Loucy (cell line): ENCODE results near the gene RMRP.

Experiments
- H2AFZ ChIP-seq: fragments of 200-600 bp; sonication (generic); 2 replicates; pipeline ENCODE4 v1.6.0; 2016; ENCODE audit warnings: antibody characterized with exemption, mild to moderate bottlenecking, low read length, moderate library complexity
- H3F3A ChIP-seq: fragments of 200-600 bp; 2 replicates; pipeline ENCODE4 v1.6.0; 2016; ENCODE audit warnings: antibody characterized with exemption, low read depth, mild to moderate bottlenecking
- H3K27me3 ChIP-seq: fragments of 200-600 bp; sonication (generic); 2 replicates; pipeline ENCODE4 v1.6.1; 2014; ENCODE audit warnings: low read length, mild to moderate bottlenecking; ENCODE audit not compliant: insufficient read depth, poor library complexity, severe bottlenecking
- H3K36me3 ChIP-seq: fragments of 200-600 bp; sonication (generic); 2 replicates; pipeline ENCODE4 v1.6.1; 2016; ENCODE audit warnings: low read length; ENCODE audit not compliant: insufficient read depth
- H3K4me1 ChIP-seq: fragments of 200-600 bp; sonication (generic); 2 replicates; pipeline ENCODE4 v1.5.1; 2014; ENCODE audit warnings: low read length, mild to moderate bottlenecking; ENCODE audit not compliant: insufficient read depth, poor library complexity, severe bottlenecking
- H3K4me2 ChIP-seq: fragments of 200-600 bp; sonication (generic); 2 replicates; pipeline ENCODE4 v1.6.0; 2014; ENCODE audit warnings: antibody characterized with exemption, low read length, low read depth, mild to moderate bottlenecking; ENCODE audit not compliant: poor library complexity, severe bottlenecking
- H3K4me3 ChIP-seq: fragments of 200-600 bp; sonication (generic); 2 replicates; pipeline ENCODE4 v1.5.1; 2014; ENCODE audit warnings: low read length, mild to moderate bottlenecking, mixed read lengths; ENCODE audit not compliant: poor library complexity, severe bottlenecking
- H3K79me2 ChIP-seq: fragments of 200-600 bp; sonication (generic); 2 replicates; pipeline ENCODE4 v1.6.1; 2014; ENCODE audit warnings: low read length; ENCODE audit not compliant: insufficient read depth
- H3K9ac ChIP-seq: fragments of 200-600 bp; sonication (generic); 2 replicates; pipeline ENCODE4 v1.6.0; 2014; ENCODE audit warnings: mild to moderate bottlenecking, low read depth, low read length, moderate library complexity; ENCODE audit not compliant: poor library complexity, severe bottlenecking
- H3K9me2 ChIP-seq: fragments of 200-600 bp; sonication (generic); replicated peaks from 2 replicates; pipeline ENCODE4 v1.6.1; 2016; ENCODE audit warnings: low read depth, low read length, mixed read lengths
- H3K9me3 ChIP-seq: fragments of 200-600 bp; sonication (generic); 2 replicates; pipeline ENCODE4 v1.6.1; 2014; ENCODE audit warnings: mild to moderate bottlenecking, antibody characterized with exemption, low read length, low read depth; ENCODE audit not compliant: insufficient read depth
- H4K20me1 ChIP-seq: fragments of 200-600 bp; sonication (generic); 2 replicates; pipeline ENCODE4 v1.6.0; 2014; ENCODE audit warnings: antibody characterized with exemption, low read length, mild to moderate bottlenecking; ENCODE audit not compliant: insufficient read depth, poor library complexity, severe bottlenecking
- CTCF ChIP-seq: fragments of 200-600 bp; sonication (generic); conservative IDR thresholded peaks from 2 replicates; pipeline ENCODE4 v1.5.1; 2014; ENCODE audit warnings: mild to moderate bottlenecking, antibody characterized with exemption, low read length
- EZH2phosphoT487 ChIP-seq: fragments of 200-600 bp; IDR thresholded peaks from 2 replicates; pipeline ENCODE4 v1.6.1; 2018; ENCODE audit warnings: antibody characterized with exemption, mild to moderate bottlenecking, moderate library complexity, borderline replicate concordance

RMRP gene

GRCh38 chr9:35611230-35611797, 46.5 kb downstream of the RMRP start:
- TF ChIP-seq CTCF (peak; percentile 76), EZH2phosphoT487 (no peak)
- no peak overlapping the region for H3K4me2 ChIP-seq
- H3K9ac ChIP-seq, result no peak overlapping the region
- no peaks in the 10 kb centered on the region for H3K27me3 ChIP-seq
- peaks cover 26% of the 10 kb centered on the region for H3K79me2 ChIP-seq
- no peak overlapping the region for H3K4me3 ChIP-seq
- H4K20me1 ChIP-seq, result peaks cover 12% of the 10 kb centered on the region
- no peaks in the 10 kb centered on the region for H3F3A ChIP-seq
- H3K9me3 ChIP-seq, result no peaks in the 10 kb centered on the region
- H3K36me3 ChIP-seq, result peaks cover 11% of the 10 kb centered on the region; the same call in 1 of the 2 replicates
- peaks cover 22% of the 10 kb centered on the region for H3K4me1 ChIP-seq
- H2AFZ ChIP-seq, result no peak overlapping the region
- no peaks in the 10 kb centered on the region for H3K9me2 ChIP-seq

GRCh38 chr9:35609820-35610163, 48.0 kb downstream of the RMRP start:
- Histone ChIP-seq H3K4me2 (no peak overlapping the region), H3F3A (no peaks in the 10 kb centered on the region), H3K9me2 (no peaks in the 10 kb centered on the region), H3K9me3 (no peaks in the 10 kb centered on the region), H3K4me1 (peaks cover 19% of the 10 kb centered on the region), H3K36me3 (peaks cover 11% of the 10 kb centered on the region; the same call in 1 of the 2 replicates), H3K9ac (no peak overlapping the region), H3K79me2 (peaks cover 29% of the 10 kb centered on the region), H3K27me3 (no peaks in the 10 kb centered on the region), H2AFZ (no peak overlapping the region), H4K20me1 (peaks cover 19% of the 10 kb centered on the region), H3K4me3 (no peak overlapping the region)
- no peak for TF ChIP-seq CTCF
- no peak for TF ChIP-seq EZH2phosphoT487

- Histone ChIP-seq H3K79me2 (peaks cover 29% of the 10 kb centered on the region), H3K4me1 (peaks cover 25% of the 10 kb centered on the region), H3K4me2 (no peak overlapping the region), H3K27me3 (no peaks in the 10 kb centered on the region), H3K9ac (no peak overlapping the region), H3F3A (no peaks in the 10 kb centered on the region), H3K9me3 (no peaks in the 10 kb centered on the region), H3K9me2 (no peaks in the 10 kb centered on the region), H4K20me1 (peaks cover 19% of the 10 kb centered on the region), H2AFZ (no peak overlapping the region), H3K4me3 (no peak overlapping the region), H3K36me3 (peaks cover 11% of the 10 kb centered on the region; the same call in 1 of the 2 replicates)
- TF ChIP-seq CTCF (no peak), EZH2phosphoT487 (no peak)
These were observed 48.6 kb downstream of the RMRP start for GRCh38 chr9:35609001-35609819.
